Activated CD8-positive, alpha-beta T cell treated with anti-CD3 and anti-CD28 coated beads for 36 hours (primary cell): ENCODE results near the gene EFEMP1. TPM values are rescaled to one million over a fixed set of nuclear protein-coding genes. Genes with fewer than 3 reads are reported as not detected.

ENCODE experiments used
- ATAC-seq: fragments of 200-7000 bp; cut with Tn5 transposase; one replicate; pipeline ENCODE4 v1.10.0; 2021; ENCODE audit warnings: mild to moderate bottlenecking, moderate library complexity
- CTCF ChIA-PET: fragments of 350-600 bp; sonication (Branson Sonifier 250); formaldehyde crosslinking; loops from one replicate; lab custom pipeline; 2021; ENCODE audit warnings: antibody characterized with exemption; lab: Charles Lee
- POLR2A ChIA-PET: fragments of 350-600 bp; sonication (Branson Sonifier 250); formaldehyde crosslinking; loops from one replicate; lab custom pipeline; 2021; ENCODE audit warnings: antibody characterized with exemption; lab: Charles Lee
- DNase-seq: peaks from one replicate; pipeline ENCODE4 v3.0.0-alpha.2; 2020
- H3K27ac Mint-ChIP-seq: one replicate; pipeline ENCODE4 v1.8.0; 2021; ENCODE audit warnings: mild to moderate bottlenecking, mixed read lengths
- H3K27me3 Mint-ChIP-seq: one replicate; pipeline ENCODE4 v1.8.0; 2021; ENCODE audit warnings: mixed read lengths
- H3K36me3 Mint-ChIP-seq: one replicate; pipeline ENCODE4 v1.8.0; 2021; ENCODE audit warnings: low read depth, mixed read lengths
- H3K4me1 Mint-ChIP-seq: one replicate; pipeline ENCODE4 v1.8.0; 2021; ENCODE audit warnings: low read depth, mixed read lengths
- H3K4me3 Mint-ChIP-seq: one replicate; pipeline ENCODE4 v1.8.0; 2021; ENCODE audit warnings: mild to moderate bottlenecking, moderate library complexity, mixed read lengths
- H3K9me3 Mint-ChIP-seq: one replicate; pipeline ENCODE4 v1.8.0; 2021; ENCODE audit warnings: mixed read lengths
- intact Hi-C: fragments of 100-400 bp; cut with micrococcal nuclease; formaldehyde crosslinking; loops from one replicate; pipeline ENCODE4 v1.10.0; 2022
- total RNA-seq, 2 experiments: library from RNA; stranded (reverse); gene quantifications; one replicate each; pipeline ENCODE4 v1.2.3, GENCODE V29; 2021
- TF ChIP-seq, protein P1 (sequence below): fragments of 200-600 bp; IDR thresholded peaks from one replicate; pipeline ENCODE4 v1.8.0; 2022; ENCODE audit warnings: antibody characterized with exemption, mild to moderate bottlenecking

EFEMP1 gene
- total RNA-seq, 2 experiments from 2014 or later, result not detected

DNA sequence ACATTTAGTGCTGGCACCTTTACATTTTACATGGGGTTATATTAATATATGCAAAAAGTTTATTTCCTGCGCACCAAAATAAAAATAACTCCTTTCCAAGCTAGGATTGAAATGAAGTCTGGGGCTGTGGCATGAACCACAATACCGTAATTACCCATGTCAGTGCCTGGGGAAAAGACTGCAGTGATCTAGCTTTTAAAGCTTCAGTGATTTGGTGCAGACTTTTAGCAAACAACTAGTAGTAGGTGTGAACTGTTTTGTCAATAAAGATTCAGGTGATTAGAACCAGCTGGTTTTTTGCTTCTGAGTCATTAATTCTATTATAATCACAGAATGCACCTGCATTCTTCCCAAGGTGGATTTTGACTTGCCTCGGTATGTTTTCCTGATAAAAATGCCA is 21.2 kb downstream of the EFEMP1 start:
- H3K36me3 Mint-ChIP-seq, result no peaks in the 10 kb centered on the region
- intact Hi-C loops, result no loop called here
- H3K4me1 Mint-ChIP-seq, result no peaks in the 10 kb centered on the region
- no peak overlapping the region for H3K4me3 Mint-ChIP-seq
- no peaks in the 10 kb centered on the region for H3K27me3 Mint-ChIP-seq
- H3K27ac Mint-ChIP-seq, result no peak overlapping the region
- ATAC-seq (no peak), DNase-seq (no peak)
- ChIA-PET POLR2A (no interaction called here), CTCF (no interaction called here)
- peaks cover 6% of the 10 kb centered on the region for H3K9me3 Mint-ChIP-seq
- TF ChIP-seq, protein P1, sequence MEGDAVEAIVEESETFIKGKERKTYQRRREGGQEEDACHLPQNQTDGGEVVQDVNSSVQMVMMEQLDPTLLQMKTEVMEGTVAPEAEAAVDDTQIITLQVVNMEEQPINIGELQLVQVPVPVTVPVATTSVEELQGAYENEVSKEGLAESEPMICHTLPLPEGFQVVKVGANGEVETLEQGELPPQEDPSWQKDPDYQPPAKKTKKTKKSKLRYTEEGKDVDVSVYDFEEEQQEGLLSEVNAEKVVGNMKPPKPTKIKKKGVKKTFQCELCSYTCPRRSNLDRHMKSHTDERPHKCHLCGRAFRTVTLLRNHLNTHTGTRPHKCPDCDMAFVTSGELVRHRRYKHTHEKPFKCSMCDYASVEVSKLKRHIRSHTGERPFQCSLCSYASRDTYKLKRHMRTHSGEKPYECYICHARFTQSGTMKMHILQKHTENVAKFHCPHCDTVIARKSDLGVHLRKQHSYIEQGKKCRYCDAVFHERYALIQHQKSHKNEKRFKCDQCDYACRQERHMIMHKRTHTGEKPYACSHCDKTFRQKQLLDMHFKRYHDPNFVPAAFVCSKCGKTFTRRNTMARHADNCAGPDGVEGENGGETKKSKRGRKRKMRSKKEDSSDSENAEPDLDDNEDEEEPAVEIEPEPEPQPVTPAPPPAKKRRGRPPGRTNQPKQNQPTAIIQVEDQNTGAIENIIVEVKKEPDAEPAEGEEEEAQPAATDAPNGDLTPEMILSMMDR, result no peak

GRCh38 chr2:55901941-55902340 is 21.6 kb downstream of the EFEMP1 start:
- ATAC-seq, result no peak
- intact Hi-C loops, result no loop called here
- Mint-ChIP-seq H3K4me3 (no peak overlapping the region), H3K9me3 (peaks cover 6% of the 10 kb centered on the region), H3K27ac (no peak overlapping the region), H3K36me3 (no peaks in the 10 kb centered on the region), H3K4me1 (no peaks in the 10 kb centered on the region), H3K27me3 (no peaks in the 10 kb centered on the region)
- TF ChIP-seq, protein P1, result no peak
- no peak for DNase-seq
- ChIA-PET POLR2A (no interaction called here), CTCF (no interaction called here)

DNA sequence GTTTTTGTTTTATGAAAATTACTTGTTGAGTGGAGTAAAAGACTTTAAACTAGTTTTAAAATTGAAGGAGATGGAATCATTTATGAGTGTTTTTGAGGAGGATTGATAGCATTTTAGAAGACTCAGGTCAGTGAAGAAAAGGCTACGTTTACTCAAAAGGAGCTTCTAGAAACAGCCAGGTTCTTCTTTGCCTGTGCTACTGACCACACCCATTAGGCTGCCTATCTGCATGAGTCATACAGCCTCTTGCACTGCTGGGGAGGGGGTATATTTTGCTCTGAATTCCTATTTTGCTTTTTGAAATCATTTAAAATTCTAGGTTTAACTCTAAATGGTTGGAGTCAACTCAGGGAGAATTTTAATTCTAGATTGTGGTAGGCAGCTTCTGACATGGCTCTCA is 22.3 kb downstream of the EFEMP1 start:
- TF ChIP-seq, protein P1, result no peak
- Mint-ChIP-seq H3K27me3 (no peaks in the 10 kb centered on the region), H3K27ac (no peak overlapping the region), H3K36me3 (no peaks in the 10 kb centered on the region), H3K9me3 (peaks cover 6% of the 10 kb centered on the region), H3K4me1 (no peaks in the 10 kb centered on the region), H3K4me3 (no peak overlapping the region)
- DNase-seq (no peak), ATAC-seq (no peak)
- CTCF ChIA-PET, result no interaction called here
- POLR2A ChIA-PET, result no interaction called here
- intact Hi-C loops, result no loop called here

GRCh38 chr2:55899881-55900280 is 23.7 kb downstream of the EFEMP1 start:
- Mint-ChIP-seq H3K9me3 (peaks cover 6% of the 10 kb centered on the region), H3K27ac (no peak overlapping the region), H3K36me3 (no peaks in the 10 kb centered on the region), H3K27me3 (no peaks in the 10 kb centered on the region), H3K4me1 (no peaks in the 10 kb centered on the region), H3K4me3 (no peak overlapping the region)
- TF ChIP-seq, protein P1, result no peak
- POLR2A ChIA-PET, result no interaction called here
- CTCF ChIA-PET, result no interaction called here
- intact Hi-C loops, result no loop called here
- no peak for ATAC-seq
- no peak for DNase-seq

DNA sequence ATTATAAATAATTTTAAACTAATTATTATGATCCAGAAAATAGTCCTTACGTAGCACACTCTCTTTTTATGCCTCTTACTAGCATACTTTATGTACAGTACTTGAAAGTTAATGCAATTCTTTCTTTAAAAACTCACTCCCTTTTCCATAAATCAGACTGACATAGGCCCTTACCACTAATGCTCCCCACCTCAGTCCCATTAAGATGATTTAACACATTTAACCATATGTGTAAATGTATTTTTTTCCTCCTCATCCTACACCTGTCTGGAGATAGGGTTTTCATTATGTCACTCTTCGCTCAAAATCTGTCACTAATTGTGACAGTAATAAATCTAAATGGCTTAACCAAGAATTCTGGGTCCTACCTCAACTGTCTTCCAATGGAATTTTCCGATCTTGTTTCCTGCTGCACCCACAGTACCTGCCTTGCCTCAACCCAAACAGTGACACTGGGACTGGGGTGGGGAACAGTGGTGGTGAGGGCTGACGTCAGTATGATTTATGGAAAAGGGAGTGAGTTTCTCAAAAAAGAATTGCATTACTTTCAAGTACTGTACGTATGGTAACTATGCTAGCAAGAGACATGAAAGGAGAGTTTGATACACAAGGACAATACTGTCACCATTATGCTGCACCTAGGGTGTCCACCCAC is 25.1 kb downstream of the EFEMP1 start:
- DNase-seq (no peak), ATAC-seq (no peak)
- intact Hi-C loops, result no loop called here
- Mint-ChIP-seq H3K27ac (no peak overlapping the region), H3K4me1 (no peaks in the 10 kb centered on the region), H3K27me3 (no peaks in the 10 kb centered on the region), H3K36me3 (no peaks in the 10 kb centered on the region), H3K9me3 (peaks cover 2% of the 10 kb centered on the region), H3K4me3 (no peak overlapping the region)
- CTCF ChIA-PET, result no interaction called here
- POLR2A ChIA-PET, result no interaction called here
- TF ChIP-seq, protein P1, result no peak
